HG02678 (cell line): ENCODE data around the gene YBX1.

Experiments used
- ATAC-seq: cut with Tn5 transposase; IDR thresholded peaks from one replicate; pipeline ENCODE4 v1.9.1; 2021; ENCODE audit warnings: mild to moderate bottlenecking, moderate library complexity; ENCODE audit not compliant: unreplicated experiment

Gene YBX1

GRCh38 chr1:42681741-42682483 is at the start of gene YBX1:
Gene YBX1 (plus strand): TSS chr1:42682418. CDS start chr1:42682566, 148 bp downstream.
- ATAC-seq: peak; percentile 90

DNA sequence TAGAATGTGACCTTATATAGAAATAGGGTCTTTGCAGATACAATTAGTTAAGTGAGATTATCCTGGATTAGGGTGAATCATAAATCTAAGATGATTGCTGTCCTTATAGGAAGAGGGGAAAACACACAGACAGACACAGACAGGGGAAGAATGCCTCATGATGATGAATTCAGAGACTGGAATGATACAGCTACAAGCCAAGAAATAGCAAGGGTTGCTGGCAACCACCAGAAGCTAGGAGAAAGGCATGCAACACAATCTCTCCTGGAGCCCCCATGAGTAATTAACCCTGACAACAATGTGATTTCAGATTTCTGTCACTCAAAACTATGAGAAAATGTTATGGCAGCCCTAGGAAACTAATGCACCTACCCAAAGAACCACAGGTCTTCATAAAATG is 43.1 kb upstream of the YBX1 start:
- ATAC-seq: no peak

GRCh38 chr1:42646056-42646455 is 36.2 kb upstream of the YBX1 start:
- no peak for ATAC-seq

DNA sequence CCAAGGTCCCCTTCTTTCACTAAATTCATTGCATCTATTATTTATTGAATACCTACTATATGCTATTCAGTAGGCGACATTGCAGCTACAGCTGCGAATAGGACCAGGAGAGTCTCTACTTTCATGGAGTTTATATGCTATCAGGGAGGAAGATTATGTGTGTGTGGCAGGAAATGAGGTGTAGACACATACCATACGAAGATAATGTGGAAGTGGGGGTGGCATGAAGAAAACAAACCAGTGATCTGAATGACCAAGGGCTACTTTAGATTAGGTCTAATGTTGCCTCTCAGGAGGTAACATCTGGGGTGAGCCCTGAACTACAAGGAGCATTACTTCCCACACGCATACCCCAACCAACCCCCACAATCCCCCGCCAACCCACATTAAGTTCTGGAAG is 25.0 kb upstream of the YBX1 start:
- ATAC-seq: no peak

- ATAC-seq: peak; percentile 94
These were observed 24.0 kb upstream of the YBX1 start, which contains the start of gene PPIH for GRCh38 chr1:42657981-42658876. Gene PPIH (plus strand): TSS chr1:42658423. CDS start chr1:42658447, 24 bp downstream.

GRCh38 chr1:42658877-42659337 is 23.3 kb upstream of the YBX1 start:
- no peak for ATAC-seq

DNA sequence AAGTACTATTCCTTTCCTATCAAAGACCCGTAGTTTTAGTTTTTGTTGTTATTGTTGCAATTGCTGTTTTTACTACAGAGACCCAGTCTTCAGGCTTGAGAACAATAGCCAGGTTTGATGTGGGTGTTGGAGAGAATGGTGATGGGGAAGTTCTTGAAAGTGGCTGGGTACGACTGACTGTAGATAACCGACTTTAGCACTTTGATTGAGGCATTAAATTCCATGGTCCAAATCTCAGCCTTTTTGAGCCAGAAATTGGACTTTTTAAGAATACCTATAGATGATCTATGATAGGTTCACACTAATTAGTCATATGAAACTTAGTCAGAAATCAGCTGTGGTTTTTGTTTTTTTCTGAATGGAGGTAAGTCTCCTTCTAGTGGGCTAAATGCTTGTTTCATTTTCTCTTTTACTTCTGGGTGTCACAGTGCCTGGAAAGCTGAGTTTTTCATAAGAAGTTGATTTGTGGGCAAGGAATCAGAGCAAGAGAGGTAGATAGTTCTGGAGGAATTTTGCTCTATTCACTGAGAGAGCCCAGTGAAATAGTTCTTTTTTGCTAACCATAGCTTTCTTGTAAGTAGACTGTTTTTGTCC is 21.2 kb upstream of the YBX1 start:
- no peak for ATAC-seq

DNA sequence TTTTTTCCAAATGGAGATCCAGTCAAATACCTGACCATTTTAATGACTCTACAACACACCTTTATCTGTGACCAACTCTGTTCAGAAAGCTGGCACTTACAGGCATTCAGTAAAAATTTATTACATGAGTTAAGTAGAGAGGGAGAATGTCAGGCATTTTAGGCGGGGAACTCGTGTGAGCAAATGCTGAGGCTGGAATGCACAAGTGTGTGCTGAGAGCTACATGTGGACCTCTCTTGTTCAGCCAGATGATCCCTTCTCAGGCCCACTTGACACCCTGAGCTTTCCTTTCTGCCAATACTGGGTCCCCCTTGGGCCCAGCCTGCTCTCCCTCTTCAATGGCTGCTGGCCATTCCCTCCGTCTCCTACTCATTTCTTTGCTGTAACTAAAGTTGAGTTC is 12.3 kb upstream of the YBX1 start:
- ATAC-seq: no peak

DNA sequence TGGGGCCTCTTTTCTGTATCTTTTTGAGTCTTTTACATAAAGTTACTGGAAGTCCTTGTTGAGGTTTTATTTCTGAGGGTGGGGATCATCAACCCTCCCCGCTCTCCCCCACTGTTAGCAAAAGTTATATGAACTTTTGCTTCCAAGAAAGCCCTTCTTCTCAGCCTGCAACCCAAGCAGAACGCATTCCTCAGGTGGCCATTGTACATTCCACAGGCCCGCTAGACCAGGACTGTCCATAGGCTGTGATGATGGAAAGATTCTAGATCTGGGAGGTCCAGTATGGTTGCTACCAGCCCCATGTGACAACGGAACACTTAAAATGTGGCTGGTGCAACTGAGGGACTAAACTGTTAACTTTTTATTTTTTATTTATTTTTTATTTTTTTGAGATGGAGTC is 11.8 kb upstream of the YBX1 start:
- no peak for ATAC-seq

- ATAC-seq: no peak
These were observed 8.0 kb upstream of the YBX1 start for GRCh38 chr1:42674214-42674613.

DNA sequence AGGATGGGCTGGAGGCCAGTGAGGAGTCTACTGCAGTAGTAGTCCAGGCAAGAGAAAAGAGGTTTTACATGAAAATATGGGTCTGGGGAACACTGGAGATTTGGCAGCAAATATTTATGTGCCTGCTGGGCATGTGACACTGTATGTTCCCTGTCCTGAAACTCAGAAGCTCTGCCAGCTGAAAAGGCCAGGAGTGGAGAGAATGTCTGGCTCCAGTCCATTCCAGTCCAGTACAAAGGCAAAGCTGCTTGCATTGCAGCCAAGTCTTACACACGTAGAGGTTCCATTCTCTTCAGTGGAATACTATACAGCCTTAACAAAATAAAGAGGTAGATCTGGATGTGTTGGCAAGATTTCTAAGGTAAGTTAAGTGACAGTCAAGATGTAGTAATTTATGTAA is 7.5 kb upstream of the YBX1 start:
- no peak for ATAC-seq

- no peak for ATAC-seq
These were observed 6.8 kb upstream of the YBX1 start for GRCh38 chr1:42675467-42675866.

DNA sequence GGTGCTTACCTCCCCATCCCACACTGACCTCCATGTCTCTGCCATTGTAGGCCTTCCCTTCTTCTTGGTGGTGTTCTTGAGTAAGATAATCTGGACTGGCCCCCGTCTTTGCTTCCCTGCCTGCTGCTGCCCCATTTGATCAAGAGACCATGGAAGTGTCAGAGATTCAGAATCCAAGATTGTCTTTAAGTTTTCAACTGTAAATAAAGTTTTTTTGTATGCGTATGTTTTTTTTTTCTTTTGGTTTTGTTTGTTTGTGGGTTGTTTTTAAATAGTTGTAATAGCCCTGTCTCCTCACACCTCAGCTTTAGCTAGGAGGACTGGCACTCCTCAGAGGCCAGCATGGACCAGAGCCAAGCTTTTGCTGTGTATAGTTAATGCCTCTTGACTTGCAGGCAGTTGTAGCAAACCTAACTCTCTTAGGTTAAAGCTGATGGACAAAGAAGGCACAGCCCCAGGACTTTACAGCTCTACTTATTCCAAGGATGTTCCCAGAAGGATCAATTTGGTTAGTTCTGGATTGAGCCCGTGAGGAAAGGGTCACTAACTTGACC is 5.6 kb upstream of the YBX1 start:
- no peak for ATAC-seq

DNA sequence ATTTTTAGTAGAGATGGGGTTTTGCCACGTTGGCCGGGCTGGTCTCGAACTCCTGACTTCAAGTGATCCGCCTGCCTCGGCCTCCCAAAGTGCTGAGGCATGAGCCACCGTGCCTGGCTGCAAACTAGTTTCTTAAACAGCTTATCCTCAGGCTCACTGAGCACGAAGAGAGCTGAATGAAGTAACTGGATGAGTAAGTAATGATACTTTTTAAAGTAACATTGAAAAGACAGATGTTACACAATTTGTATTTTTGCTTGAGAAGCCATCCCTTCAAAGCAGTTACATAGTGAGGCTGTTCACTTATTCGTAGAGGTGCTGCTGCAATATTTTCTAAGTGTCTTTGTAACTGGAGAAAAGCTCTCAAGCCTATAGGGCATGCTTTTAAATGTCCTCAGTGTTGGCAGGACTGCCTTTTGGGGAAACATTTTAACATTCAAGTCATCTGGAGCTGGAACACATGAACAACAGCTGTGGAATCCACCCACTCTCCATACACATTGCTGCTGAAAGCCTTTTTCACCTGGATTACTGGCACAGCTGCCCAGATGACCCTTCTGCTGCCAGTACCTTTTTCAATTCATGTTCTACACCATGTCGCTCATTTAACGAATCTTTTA is 2.7 kb upstream of the YBX1 start:
- no peak for ATAC-seq

DNA sequence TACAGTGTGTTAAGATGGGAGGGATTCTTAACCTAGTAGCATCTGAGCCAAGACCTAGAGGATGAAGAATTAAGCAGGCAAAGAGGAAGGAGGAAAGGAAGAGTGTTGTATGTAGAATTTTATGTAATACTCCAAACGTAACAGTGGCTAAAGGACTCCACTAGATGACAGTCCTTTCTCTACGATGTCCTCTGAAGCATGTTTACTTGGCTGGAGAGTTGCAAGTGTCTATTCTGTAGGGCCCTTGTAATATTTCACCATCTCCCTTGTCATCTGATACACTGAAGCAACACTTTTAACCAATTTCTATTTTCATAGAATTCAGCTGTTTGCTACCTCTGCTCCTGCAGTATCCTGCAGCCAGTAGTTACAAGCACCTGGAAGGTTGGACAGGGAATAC is 2.2 kb upstream of the YBX1 start:
- no peak for ATAC-seq

GRCh38 chr1:42680921-42681683 is 1.1 kb upstream of the YBX1 start:
- ATAC-seq: no peak

GRCh38 chr1:42682484-42682738 is 193 bp downstream of the YBX1 start:
- ATAC-seq: peak; percentile 16

DNA sequence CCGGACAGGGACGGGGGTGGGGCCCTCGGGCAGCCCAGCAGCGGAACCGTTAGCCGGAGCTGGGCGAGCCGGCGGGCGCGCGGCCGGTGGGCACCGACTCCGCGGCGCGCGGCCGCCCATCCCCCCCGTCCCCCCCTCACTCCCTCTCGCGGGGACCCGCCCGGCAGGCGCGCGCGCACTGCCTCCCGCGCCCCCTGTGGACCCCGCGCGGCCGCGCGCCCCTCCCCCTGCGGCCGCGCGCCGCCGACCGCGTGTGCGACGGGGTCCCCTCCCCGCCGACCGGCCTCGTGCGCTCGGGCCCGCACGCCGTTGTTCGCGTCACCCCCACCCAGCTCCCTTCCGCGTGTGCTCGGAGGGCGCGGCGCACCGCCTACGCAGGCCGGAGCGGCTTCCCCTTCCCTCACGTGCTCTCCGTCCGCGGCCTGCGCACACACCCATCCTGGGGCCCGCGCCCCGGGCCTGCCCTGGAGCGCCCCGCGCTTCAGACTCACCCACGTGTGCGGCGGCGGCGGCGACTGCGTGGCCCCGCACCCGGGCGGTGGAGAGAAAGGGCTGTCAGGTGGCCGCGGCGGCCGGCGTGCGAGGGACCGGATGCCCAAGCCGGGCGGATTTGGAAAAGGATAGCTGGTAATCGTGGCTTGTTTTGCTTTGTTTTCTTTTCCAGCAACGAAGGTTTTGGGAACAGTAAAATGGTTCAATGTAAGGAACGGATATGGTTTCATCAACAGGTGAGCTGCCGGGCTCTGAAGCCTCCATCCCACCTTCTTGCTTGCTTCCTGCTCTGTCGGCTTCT is 717 bp downstream of the YBX1 start:
- peak; percentile 41 for ATAC-seq

DNA sequence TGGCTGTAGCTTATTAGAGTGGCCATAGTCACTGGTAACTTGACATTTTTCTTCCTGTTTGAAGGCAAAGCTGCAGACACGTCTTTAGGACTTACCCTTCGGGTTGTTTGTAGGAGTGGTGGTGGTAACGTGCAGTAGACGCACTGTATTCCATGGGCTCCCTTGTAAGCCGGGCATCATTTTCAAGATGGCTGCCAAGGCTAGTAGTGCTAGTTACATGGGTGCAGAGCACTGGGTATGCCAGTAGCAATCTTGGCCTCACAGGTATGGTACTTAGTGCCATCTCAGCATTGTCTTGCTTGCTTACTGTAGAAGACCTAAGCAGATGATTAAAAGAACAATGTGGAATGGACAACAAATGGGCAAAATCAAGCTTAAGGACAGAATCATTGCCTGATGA is 1.9 kb downstream of the YBX1 start:
- ATAC-seq: no peak

DNA sequence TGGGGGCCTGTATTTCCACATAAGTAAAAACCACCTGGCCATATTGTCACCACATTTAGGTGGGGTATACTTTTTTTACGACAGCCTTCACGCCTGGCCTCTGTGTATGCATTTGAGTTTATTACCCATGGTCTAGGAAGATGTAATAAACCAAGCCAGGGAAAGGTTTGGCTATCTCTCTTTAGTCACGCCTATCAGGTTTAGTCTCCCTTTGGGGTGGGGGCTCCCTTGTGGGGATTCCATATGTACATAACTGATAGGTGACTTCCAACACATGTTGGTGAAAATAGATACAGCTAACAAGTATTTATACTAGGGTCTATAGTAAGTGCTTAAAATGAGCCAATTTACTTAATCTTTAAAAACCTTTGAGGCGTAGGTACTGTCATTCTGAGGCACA is 4.2 kb downstream of the YBX1 start:
- ATAC-seq: no peak
